Kidney (tissue), 14 donors: ENCODE results near the gene STAC2. TPM values are rescaled to one million over a fixed set of nuclear protein-coding genes. Genes with fewer than 3 reads are reported as not detected.

Experiments used
- DNase-seq, 5 donors: peaks; one replicate each; pipeline ENCODE4 v3.0.0-alpha.2; 2013 to 2020
- FAIRE-seq: peaks from 2 replicates; lab custom pipeline; 2012; peaks lifted over from hg19 to GRCh38; lab: Jason Lieb, UNC
- H3K27ac ChIP-seq, 2 donors: one replicate each; pipeline ENCODE4 v1.7.0; 2013; ENCODE audit warnings: low read depth in 2 of 2, low read length in 2 of 2, inconsistent platforms in 1 of 2
- H3K27me3 ChIP-seq: one replicate; pipeline ENCODE4 v1.7.1; 2013; ENCODE audit warnings: low read length, inconsistent platforms; ENCODE audit not compliant: control insufficient read depth, insufficient read depth
- H3K36me3 ChIP-seq, 3 donors: one replicate each; pipeline versions ENCODE4 v1.7.0 to v1.7.1; 2013; ENCODE audit warnings: low read length in 3 of 3, control low read depth in 1 of 3, inconsistent platforms in 1 of 3; ENCODE audit not compliant: insufficient read depth in 3 of 3, control insufficient read depth in 2 of 3
- H3K4me1 ChIP-seq, 3 donors: one replicate each; pipeline versions ENCODE4 v1.7.0 to v1.7.1; 2013; ENCODE audit warnings: low read length in 3 of 3, inconsistent platforms in 1 of 3, low read depth in 1 of 3; ENCODE audit not compliant: control insufficient read depth in 2 of 3, insufficient read depth in 2 of 3
- H3K4me3 ChIP-seq, 3 donors: one replicate each; pipeline versions ENCODE4 v1.7.0 to v1.8.1; 2013; ENCODE audit warnings: low read length in 3 of 3, control low read depth in 1 of 3, inconsistent platforms in 1 of 3
- H3K9ac ChIP-seq, 3 donors: one replicate each; pipeline versions ENCODE4 v1.7.0 to v1.7.1; 2013; ENCODE audit warnings: low read length in 3 of 3, control low read depth in 1 of 3, inconsistent platforms in 1 of 3
- H3K9me3 ChIP-seq, 3 donors: one replicate each; pipeline versions ENCODE4 v1.7.0 to v1.7.1; 2013; ENCODE audit warnings: low read length in 3 of 3, control low read depth in 1 of 3, inconsistent platforms in 1 of 3; ENCODE audit not compliant: control insufficient read depth in 2 of 3, insufficient read depth in 1 of 3
- CTCF ChIP-seq: IDR thresholded peaks from 3 replicates; pipeline ENCODE4 v1.5.1; 2012; ENCODE audit warnings: mild to moderate bottlenecking, moderate library complexity, borderline replicate concordance; ENCODE audit not compliant: insufficient read depth; ENCODE audit errors: extremely low read depth
- intact Hi-C: fragments of 100-400 bp; cut with DNase I; formaldehyde crosslinking; loops from one replicate; pipeline ENCODE4 v1.11.1; 2022
- polyA plus RNA-seq: library from polyadenylated mRNA; stranded (reverse); fragments of 350-450 nt; fragmentation: Illumina TruSeq; extraction: RNeasy Lipid Tissue Mini Kit (QIAGEN cat#74804); gene quantifications from one replicate; pipeline ENCODE4 v1.2.3, GENCODE V29; 2014; ENCODE audit warnings: low read depth, low replicate concordance; ENCODE audit not compliant: insufficient read depth
- total RNA-seq: library from RNA; stranded (reverse); fragmentation: NEBNext Ultra II Directional; extraction: Animal tissue kit (Norgen Biotek cat#: 25700); gene quantifications from one replicate; pipeline ENCODE4 v1.2.1, GENCODE V29; 2021
- donor health status: control.
- donor health status: control.
- donor health status: control.
- donor health status: control.
- donor health status: control.
- donor health status: DM: yes; HTN: yes; CAD: no.
- donor health status: Normal renal cell carcinoma (clear cell type).

The STAC2 gene
- total and polyA plus RNA-seq, 2 donors from 2014 or later: 15.3 to 18.9 TPM

DNA sequence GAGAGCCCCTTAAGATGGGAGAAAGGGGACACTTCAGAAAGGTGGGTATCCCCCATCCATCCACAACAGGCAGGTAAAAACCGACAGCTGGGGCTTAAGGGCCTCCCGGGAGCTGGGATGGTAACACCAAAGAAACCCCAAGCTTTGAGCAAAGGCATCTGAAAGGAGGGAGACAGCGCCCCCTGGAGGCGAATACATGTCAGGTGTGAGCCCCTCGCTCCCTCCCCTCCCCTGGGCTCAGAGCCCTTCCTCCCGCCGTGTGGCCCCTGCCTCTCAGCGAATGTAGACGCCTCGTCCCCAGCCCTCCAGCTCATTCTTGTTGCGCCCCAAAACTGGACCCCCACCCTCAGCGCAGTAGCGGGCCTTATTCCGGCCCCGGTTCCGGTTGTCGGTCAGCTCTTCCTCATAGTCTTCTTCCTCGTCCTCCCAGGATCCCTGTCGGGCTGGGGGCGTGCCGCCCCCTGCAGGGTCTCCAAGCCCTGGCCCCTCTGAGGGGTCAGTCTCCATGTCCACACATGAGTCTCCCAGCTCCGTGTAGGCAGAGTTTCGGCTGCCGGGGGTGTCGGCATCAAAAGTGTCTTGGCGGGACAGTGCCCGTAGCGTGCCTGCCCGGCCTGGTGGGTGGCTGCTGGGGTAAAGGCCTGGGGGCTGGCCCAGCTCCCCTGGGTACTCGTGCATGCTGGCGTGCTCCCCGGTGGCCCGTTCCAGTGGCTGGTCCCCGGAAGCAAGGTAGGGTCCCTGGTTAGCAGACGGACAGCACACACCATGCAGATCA lies 50.6 kb downstream of the STAC2 start:
- Histone ChIP-seq H3K9ac (no peak overlapping the region), H3K27ac (no peak overlapping the region), H3K36me3 (no peaks in the 10 kb centered on the region), H3K9me3 (no peaks in the 10 kb centered on the region), H3K4me1 (no peaks in the 10 kb centered on the region), H3K4me3 (no peak overlapping the region), H3K27me3 (no peaks in the 10 kb centered on the region)
- FAIRE-seq: no peak
- intact Hi-C loops: no loop called here
- peak; percentile 77 to 90 (median 82) for DNase-seq
- peak; percentile 68 for TF ChIP-seq CTCF

- Histone ChIP-seq H3K9ac (no peak overlapping the region), H3K27ac (no peak overlapping the region), H3K9me3 (no peaks in the 10 kb centered on the region), H3K27me3 (no peaks in the 10 kb centered on the region), H3K4me1 (no peaks in the 10 kb centered on the region), H3K4me3 (no peak overlapping the region), H3K36me3 (no peaks in the 10 kb centered on the region)
- intact Hi-C loops: no loop called here
- DNase-seq (peak in 1 of 5 donors; percentile 38), FAIRE-seq (no peak)
- TF ChIP-seq CTCF: no peak
Observed at GRCh38 chr17:39173526-39174274, 52.0 kb downstream of the STAC2 start.

DNA sequence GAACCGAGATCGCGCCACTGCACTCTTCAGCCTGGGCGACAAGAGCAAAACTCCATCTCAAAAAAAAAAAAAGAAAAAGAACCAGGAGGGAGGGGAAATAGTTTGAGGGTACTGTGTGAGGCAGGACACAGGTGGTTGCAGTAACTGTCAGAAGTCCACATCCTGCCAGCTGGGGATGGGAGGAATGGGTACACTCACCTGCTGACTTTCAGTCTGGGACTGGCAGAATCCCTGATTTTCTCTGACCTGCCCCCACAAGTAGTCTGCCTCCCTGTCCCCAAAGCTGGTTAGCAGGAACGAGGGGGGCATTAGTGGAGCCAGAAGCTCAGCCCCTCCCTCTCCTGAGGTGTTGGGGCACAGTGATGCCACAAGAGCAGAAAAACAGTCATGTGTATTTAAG lies 52.7 kb downstream of the STAC2 start:
- no peak for TF ChIP-seq CTCF
- H3K4me3 ChIP-seq: no peak overlapping the region
- no peaks in the 10 kb centered on the region for H3K36me3 ChIP-seq
- FAIRE-seq (no peak), DNase-seq (no peak)
- H3K27ac ChIP-seq: no peak overlapping the region
- H3K27me3 ChIP-seq: no peaks in the 10 kb centered on the region
- H3K9me3 ChIP-seq: no peaks in the 10 kb centered on the region
- no peaks in the 10 kb centered on the region for H3K4me1 ChIP-seq
- no peak overlapping the region for H3K9ac ChIP-seq
- intact Hi-C loops: no loop called here
